ACC112 (cell line): ENCODE measurements around the gene DRC1.

Source experiments
- H2AFZ ChIP-seq: fragments of 200-600 bp; sonication (generic); one replicate; pipeline ENCODE4 v1.6.0; 2017; ENCODE audit warnings: antibody characterized with exemption, low read length; ENCODE audit not compliant: unreplicated experiment
- H3K27ac ChIP-seq: fragments of 200-600 bp; sonication (generic); 2 replicates; pipeline ENCODE4 v1.5.1; 2014; ENCODE audit warnings: low read depth, mild to moderate bottlenecking, antibody characterized with exemption, low read length, moderate library complexity
- H3K27me3 ChIP-seq: fragments of 200-600 bp; sonication (generic); 2 replicates; pipeline ENCODE4 v1.6.1; 2014; ENCODE audit warnings: mild to moderate bottlenecking, antibody characterized with exemption, low read length, moderate library complexity, mixed read lengths; ENCODE audit not compliant: insufficient read depth
- H3K36me3 ChIP-seq: fragments of 200-600 bp; sonication (generic); 2 replicates; pipeline ENCODE4 v1.6.1; 2016; ENCODE audit warnings: mild to moderate bottlenecking, antibody characterized with exemption, low read length, moderate library complexity, mixed read lengths; ENCODE audit not compliant: insufficient read depth
- H3K4me1 ChIP-seq: fragments of 200-600 bp; sonication (generic); one replicate; pipeline ENCODE4 v1.6.1; 2016; ENCODE audit warnings: low read length, mixed read lengths; ENCODE audit not compliant: insufficient read depth, unreplicated experiment, control insufficient read depth
- H3K4me3 ChIP-seq: fragments of 200-600 bp; sonication (generic); 2 replicates; pipeline ENCODE4 v1.5.1; 2014; ENCODE audit warnings: mild to moderate bottlenecking, low read depth, low read length
- H3K79me2 ChIP-seq: fragments of 200-600 bp; sonication (generic); one replicate; pipeline ENCODE4 v1.6.0; 2016; ENCODE audit warnings: low read length; ENCODE audit not compliant: control insufficient read depth, unreplicated experiment, insufficient read depth

DRC1 gene

GRCh38 chr2:26492749-26493515, 91.2 kb downstream of the DRC1 start:
- no peak overlapping the region for H2AFZ ChIP-seq
- no peak overlapping the region for H3K27ac ChIP-seq
- H3K27me3 ChIP-seq, result peaks cover 8% of the 10 kb centered on the region
- H3K4me1 ChIP-seq, result no peaks in the 10 kb centered on the region
- H3K4me3 ChIP-seq, result no peak overlapping the region
- no peaks in the 10 kb centered on the region for H3K36me3 ChIP-seq
- H3K79me2 ChIP-seq, result no peaks in the 10 kb centered on the region

- H3K36me3 ChIP-seq, result no peaks in the 10 kb centered on the region
- peaks cover 15% of the 10 kb centered on the region for H3K27me3 ChIP-seq
- H2AFZ ChIP-seq, result no peak overlapping the region
- no peak overlapping the region for H3K4me3 ChIP-seq
- no peak overlapping the region for H3K27ac ChIP-seq
- no peaks in the 10 kb centered on the region for H3K4me1 ChIP-seq
- no peaks in the 10 kb centered on the region for H3K79me2 ChIP-seq
These were observed 91.8 kb downstream of the DRC1 start for GRCh38 chr2:26493566-26493965.

DNA sequence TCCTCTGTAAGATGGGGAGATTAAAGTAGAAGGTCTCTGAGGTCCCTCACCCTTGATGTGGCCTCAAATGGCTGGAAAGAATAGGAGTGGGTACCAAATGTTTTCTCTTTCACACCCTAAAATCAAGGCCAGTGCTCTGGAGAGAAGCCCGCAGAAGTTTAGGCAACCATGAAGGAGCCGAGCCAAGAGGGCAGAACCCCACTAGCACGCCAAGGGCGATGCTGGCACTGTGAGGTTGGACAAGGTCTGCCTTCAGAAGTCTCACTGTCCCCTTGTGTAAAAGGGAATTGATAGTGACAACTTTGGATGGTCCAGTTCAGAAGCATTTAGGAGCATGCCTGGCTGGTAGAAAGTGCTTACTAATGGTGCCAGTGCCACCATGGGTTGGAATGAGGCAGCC, 92.5 kb downstream of the DRC1 start:
- Histone ChIP-seq H3K4me1 (no peaks in the 10 kb centered on the region), H3K79me2 (no peaks in the 10 kb centered on the region), H3K27ac (no peak overlapping the region), H3K27me3 (peaks cover 21% of the 10 kb centered on the region), H2AFZ (no peak overlapping the region), H3K4me3 (no peak overlapping the region), H3K36me3 (no peaks in the 10 kb centered on the region)

DNA sequence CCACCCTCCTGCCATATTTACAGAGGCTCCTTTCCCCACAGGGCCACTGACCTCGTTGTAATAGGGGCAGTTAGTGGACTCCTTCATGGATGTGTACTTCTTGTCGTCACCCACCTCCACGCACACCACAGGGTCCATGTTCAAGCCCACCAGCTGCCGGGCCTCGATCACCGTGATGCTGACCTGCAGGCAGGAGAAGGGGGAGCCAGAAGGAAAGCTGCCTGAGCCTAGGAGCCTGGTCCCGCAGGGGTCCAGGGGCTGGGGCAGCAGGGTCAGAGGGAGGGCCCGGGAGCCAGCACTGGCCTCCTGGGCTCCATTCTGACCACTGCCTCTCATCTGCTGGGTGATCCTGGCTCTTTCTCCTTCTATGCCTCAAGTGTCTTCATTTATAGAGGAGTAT, 93.2 kb downstream of the DRC1 start:
- H3K4me3 ChIP-seq, result no peak overlapping the region
- H3K27ac ChIP-seq, result no peak overlapping the region
- H3K4me1 ChIP-seq, result no peaks in the 10 kb centered on the region
- no peaks in the 10 kb centered on the region for H3K36me3 ChIP-seq
- peaks cover 21% of the 10 kb centered on the region for H3K27me3 ChIP-seq
- no peaks in the 10 kb centered on the region for H3K79me2 ChIP-seq
- no peak overlapping the region for H2AFZ ChIP-seq

DNA sequence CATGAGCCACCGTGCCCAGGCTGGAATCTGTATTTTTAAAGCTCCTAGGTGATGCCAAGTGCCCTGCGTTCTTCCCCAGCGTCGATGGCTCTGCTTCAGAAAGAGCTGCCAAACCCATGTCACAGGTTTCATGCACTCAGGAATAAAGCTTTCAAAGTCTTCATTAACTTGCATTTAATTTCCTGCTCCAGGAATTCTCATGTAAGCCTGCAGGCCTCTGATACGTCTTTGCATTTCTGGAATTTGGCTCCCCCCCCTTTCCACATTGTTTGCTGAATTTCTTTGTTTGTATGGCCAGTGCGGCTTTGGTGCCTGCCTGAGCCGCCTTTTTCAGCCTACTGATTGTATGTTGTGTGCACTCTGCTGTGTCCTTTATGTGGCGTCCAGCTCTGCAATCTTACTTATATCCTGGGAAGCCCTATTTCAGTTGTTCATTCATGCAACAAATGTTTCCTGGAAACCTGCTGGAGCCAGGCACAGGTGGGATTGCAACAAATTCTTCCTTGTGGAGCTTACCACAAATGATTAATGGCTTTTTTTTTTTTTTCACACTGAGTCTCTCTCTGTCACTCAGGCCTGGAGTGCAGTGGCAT, 94.1 kb downstream of the DRC1 start:
- H3K27me3 ChIP-seq, result peaks cover 28% of the 10 kb centered on the region
- no peak overlapping the region for H3K4me3 ChIP-seq
- H3K27ac ChIP-seq, result no peak overlapping the region
- no peaks in the 10 kb centered on the region for H3K4me1 ChIP-seq
- H3K79me2 ChIP-seq, result no peaks in the 10 kb centered on the region
- no peak overlapping the region for H2AFZ ChIP-seq
- no peaks in the 10 kb centered on the region for H3K36me3 ChIP-seq

DNA sequence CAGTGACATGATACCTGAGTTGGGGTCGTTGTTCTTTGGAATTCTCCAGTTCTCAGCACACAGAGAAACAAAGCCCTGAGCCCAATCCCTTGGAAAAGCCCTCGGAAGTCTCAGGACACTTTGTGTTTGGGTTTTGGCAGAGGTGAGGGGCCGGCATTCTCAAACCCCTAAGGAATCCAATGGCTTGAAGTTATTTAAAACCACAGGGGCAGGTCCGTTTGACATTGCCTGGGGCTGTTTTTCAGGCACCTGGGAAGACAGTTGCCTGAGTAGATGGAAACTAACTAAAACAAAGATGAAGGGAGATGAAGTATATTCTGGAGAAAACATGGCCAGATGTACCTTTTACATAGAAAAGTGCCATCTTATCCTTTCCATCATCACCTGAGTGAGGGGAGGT, 98.7 kb downstream of the DRC1 start:
- no peaks in the 10 kb centered on the region for H3K4me1 ChIP-seq

GRCh38 chr2:26503231-26503880, 101.6 kb downstream of the DRC1 start:
- Histone ChIP-seq H3K4me1 (no peaks in the 10 kb centered on the region), H3K27ac (no peak overlapping the region), H3K4me3 (peak overlapping the region; percentile 77), H2AFZ (peak overlapping the region; percentile 89), H3K79me2 (no peaks in the 10 kb centered on the region), H3K27me3 (peaks cover 31% of the 10 kb centered on the region), H3K36me3 (no peaks in the 10 kb centered on the region)

More for the DNA sequence above, 98.7 kb downstream of the DRC1 start:
- no peak overlapping the region for H2AFZ ChIP-seq
- H3K79me2 ChIP-seq, result no peaks in the 10 kb centered on the region
- peaks cover 28% of the 10 kb centered on the region for H3K27me3 ChIP-seq
- no peak overlapping the region for H3K4me3 ChIP-seq
- H3K27ac ChIP-seq, result no peak overlapping the region
- no peaks in the 10 kb centered on the region for H3K36me3 ChIP-seq

DNA sequence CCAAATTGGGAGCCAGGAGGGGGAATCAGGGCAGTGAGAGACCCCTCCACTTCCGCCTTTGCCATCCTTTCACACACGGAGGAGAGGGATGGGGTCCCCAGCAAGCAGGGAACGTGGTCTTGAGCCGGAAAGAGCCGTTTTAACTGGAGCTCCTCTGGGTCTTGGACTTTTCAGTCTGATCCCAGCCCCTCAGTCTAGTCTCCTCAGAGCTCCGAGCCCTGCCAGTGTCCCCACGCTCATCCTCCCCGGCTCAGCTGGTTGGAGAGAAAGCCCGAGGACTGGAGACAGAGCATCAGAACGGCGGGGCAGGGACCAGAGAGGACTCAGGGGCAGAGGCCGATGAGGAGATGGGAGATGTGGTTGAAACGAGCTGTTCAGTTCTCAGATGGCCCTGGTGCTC, 102.3 kb downstream of the DRC1 start:
- Histone ChIP-seq H3K4me1 (no peaks in the 10 kb centered on the region), H3K4me3 (peak overlapping the region; percentile 77), H3K27ac (no peak overlapping the region), H3K79me2 (no peaks in the 10 kb centered on the region), H3K27me3 (peaks cover 31% of the 10 kb centered on the region), H3K36me3 (no peaks in the 10 kb centered on the region), H2AFZ (peak overlapping the region; percentile 87)

DNA sequence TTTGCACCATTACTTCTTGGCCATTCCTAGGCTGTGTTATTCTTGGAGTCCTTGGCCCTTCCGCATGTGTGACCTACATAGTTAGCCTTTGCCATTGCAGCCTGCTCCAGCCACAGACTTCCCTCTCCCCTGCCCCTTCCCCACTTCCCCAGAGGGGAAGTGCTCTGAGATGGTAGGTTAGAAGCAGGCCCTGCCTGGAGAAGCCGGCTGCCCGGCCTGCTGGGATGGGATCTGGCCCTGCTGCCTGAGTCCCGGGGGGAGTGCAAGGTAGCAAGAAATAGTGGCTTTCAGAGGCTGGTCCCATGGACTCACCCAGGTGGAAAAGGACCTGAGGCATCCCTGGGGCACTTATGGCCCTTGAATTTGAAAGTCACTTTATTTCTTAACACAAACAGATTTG, 104.6 kb downstream of the DRC1 start:
- no peak overlapping the region for H3K4me3 ChIP-seq
- no peaks in the 10 kb centered on the region for H3K79me2 ChIP-seq
- peaks cover 44% of the 10 kb centered on the region for H3K27me3 ChIP-seq
- no peaks in the 10 kb centered on the region for H3K4me1 ChIP-seq
- no peak overlapping the region for H3K27ac ChIP-seq
- no peak overlapping the region for H2AFZ ChIP-seq
- H3K36me3 ChIP-seq, result no peaks in the 10 kb centered on the region
